Measurements from ENCODE around the gene CD163. TPM values are rescaled to one million over a fixed set of nuclear protein-coding genes. Genes with fewer than 3 reads are reported as not detected.

Gene CD163
- total and polyA plus RNA-seq, 9 donors = 6.9 to 25.7 (median 17.5) TPM

DNA sequence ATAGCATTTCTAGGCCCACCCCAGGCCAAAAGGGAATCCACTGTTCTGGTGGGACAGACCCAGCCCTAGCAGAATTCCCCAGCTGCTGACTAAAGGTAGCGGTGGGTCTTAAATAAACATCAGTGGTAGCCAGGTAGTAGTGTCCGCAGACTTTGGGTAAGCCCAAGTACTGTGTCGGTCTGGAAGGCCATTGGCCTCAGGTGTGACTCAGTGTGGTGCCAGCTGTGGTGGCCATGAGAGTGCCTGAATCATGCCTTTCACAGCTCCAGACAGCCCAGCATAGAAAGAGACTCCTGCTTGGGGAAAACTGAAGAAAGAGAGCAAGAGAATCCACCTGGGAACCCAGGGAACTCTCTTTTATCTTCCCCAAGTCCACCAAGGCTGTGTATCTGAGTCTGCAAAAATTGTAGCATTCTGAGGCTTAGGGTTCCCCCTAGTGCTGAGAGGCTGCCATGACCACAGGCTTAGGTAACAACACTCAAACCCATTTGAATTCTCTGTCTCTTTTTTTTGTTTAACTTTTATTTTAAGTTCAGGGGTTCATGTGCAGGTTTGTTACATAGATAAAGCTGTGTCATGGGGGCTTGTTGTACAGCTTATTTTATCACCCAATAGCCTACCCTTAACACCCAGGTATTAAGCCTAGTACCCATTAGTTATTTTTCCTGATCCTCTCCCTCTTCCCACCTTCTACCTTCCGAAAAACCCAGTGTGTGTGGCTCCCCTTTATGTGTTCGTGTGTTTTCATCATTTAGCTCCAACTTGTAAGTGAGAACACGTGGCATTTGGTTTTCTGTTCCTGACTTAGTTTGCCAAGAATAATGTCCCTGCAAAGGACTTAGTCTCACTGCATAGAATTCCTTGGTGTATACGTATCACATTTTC, 43.0 kb downstream of the CD163 start:
- peak; percentile 60 for DNase-seq

GRCh38 chr12:7459973-7460372, 43.6 kb downstream of the CD163 start:
- DNase-seq = no peak
- no peaks in the 10 kb centered on the region for H3K36me3 ChIP-seq (ENCODE audit: control insufficient read depth, insufficient read depth, low read length)
- no peaks in the 10 kb centered on the region for H3K27me3 ChIP-seq (ENCODE audit: control insufficient read depth, insufficient read depth, low read length)
- H3K9me3 ChIP-seq (replicated peaks; ENCODE audit: control insufficient read depth, low read depth, low read length) = no peaks in the 10 kb centered on the region
- no peaks in the 10 kb centered on the region for H3K4me1 ChIP-seq (ENCODE audit: control insufficient read depth, insufficient read depth, low read length)
- WGBS (ENCODE audit: insufficient coverage) = no CpG with 5 or more reads among the region's 3 CpGs
- H3K4me3 ChIP-seq (ENCODE audit: low read length) = no peak overlapping the region
- no peak overlapping the region for H3K27ac ChIP-seq (ENCODE audit: low read length)

More for the DNA sequence above, 43.0 kb downstream of the CD163 start:
- H3K27me3 ChIP-seq (ENCODE audit: control insufficient read depth, insufficient read depth, low read length) = no peaks in the 10 kb centered on the region
- H3K9me3 ChIP-seq (replicated peaks; ENCODE audit: control insufficient read depth, low read depth, low read length) = no peaks in the 10 kb centered on the region
- 100% methylated on average over 1 of the region's 7 CpGs for WGBS (ENCODE audit: insufficient coverage)
- no peak overlapping the region for H3K27ac ChIP-seq (ENCODE audit: low read length)
- H3K4me1 ChIP-seq (ENCODE audit: control insufficient read depth, insufficient read depth, low read length) = no peaks in the 10 kb centered on the region
- H3K36me3 ChIP-seq (ENCODE audit: control insufficient read depth, insufficient read depth, low read length) = no peaks in the 10 kb centered on the region
- no peak overlapping the region for H3K4me3 ChIP-seq (ENCODE audit: low read length)

DNA sequence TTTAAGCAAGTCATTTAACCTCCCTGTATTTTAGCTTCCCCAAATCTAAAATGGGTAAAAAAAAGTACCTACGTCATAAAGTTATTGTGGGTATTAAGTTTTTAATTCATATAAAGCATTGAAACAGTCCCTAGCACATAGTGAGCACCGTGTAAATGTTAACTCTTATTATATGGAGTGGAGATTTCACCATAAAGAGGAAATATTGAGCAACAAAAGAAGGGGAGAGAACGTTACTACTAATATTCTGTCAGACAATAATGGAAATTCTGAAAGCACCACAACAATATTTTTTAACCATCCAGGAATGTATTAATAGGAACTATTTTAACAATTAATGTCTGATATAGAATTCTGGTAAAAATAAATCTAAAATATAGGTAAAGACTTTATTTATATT, 51.8 kb downstream of the CD163 start:
- no CpG with 5 or more reads among the region's 3 CpGs for WGBS (ENCODE audit: insufficient coverage)
- Histone ChIP-seq H3K36me3 (ENCODE audit: control insufficient read depth, insufficient read depth, low read length) (no peaks in the 10 kb centered on the region), H3K27ac (ENCODE audit: low read length) (no peak overlapping the region), H3K4me1 (ENCODE audit: control insufficient read depth, insufficient read depth, low read length) (no peaks in the 10 kb centered on the region), H3K4me3 (ENCODE audit: low read length) (no peak overlapping the region), H3K9me3 (replicated peaks; ENCODE audit: control insufficient read depth, low read depth, low read length) (no peaks in the 10 kb centered on the region), H3K27me3 (ENCODE audit: control insufficient read depth, insufficient read depth, low read length) (no peaks in the 10 kb centered on the region)
- no peak for DNase-seq

- WGBS (ENCODE audit: insufficient coverage) = no CpG with 5 or more reads among the region's 7 CpGs
- Histone ChIP-seq H3K27ac (ENCODE audit: low read length) (no peak overlapping the region), H3K4me3 (ENCODE audit: low read length) (no peak overlapping the region), H3K36me3 (ENCODE audit: control insufficient read depth, insufficient read depth, low read length) (no peaks in the 10 kb centered on the region), H3K9me3 (replicated peaks; ENCODE audit: control insufficient read depth, low read depth, low read length) (no peaks in the 10 kb centered on the region), H3K4me1 (ENCODE audit: control insufficient read depth, insufficient read depth, low read length) (no peaks in the 10 kb centered on the region), H3K27me3 (ENCODE audit: control insufficient read depth, insufficient read depth, low read length) (no peaks in the 10 kb centered on the region)
- no peak for DNase-seq
Observed at GRCh38 chr12:7450667-7451066, 52.9 kb downstream of the CD163 start.

DNA sequence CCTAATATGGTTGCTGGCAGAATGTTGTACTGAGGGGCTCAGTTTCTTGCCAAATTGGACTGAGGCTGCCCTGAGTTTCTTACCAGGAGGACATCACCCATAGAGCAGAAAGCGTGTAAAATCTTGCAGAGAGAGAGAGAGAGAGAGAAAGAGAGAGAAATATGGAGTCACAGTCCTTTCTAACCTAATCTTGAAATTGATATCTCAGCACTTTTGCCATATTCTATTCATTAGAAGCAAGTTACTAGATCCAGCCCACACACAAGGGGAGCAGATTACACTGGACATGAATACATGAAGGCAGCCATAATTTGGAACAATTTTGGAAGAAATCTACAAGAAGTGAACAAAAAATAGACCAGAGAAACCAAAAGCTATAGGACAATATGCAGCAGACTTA, 55.5 kb downstream of the CD163 start:
- Histone ChIP-seq H3K27me3 (ENCODE audit: control insufficient read depth, insufficient read depth, low read length) (no peaks in the 10 kb centered on the region), H3K36me3 (ENCODE audit: control insufficient read depth, insufficient read depth, low read length) (no peaks in the 10 kb centered on the region), H3K9me3 (replicated peaks; ENCODE audit: control insufficient read depth, low read depth, low read length) (no peaks in the 10 kb centered on the region), H3K27ac (ENCODE audit: low read length) (no peak overlapping the region), H3K4me3 (ENCODE audit: low read length) (no peak overlapping the region), H3K4me1 (ENCODE audit: control insufficient read depth, insufficient read depth, low read length) (no peaks in the 10 kb centered on the region)
- WGBS (ENCODE audit: insufficient coverage) = no CpG with 5 or more reads among the region's 1 CpG
- DNase-seq = no peak

- no peak overlapping the region for H3K27ac ChIP-seq (ENCODE audit: low read length)
- H3K4me1 ChIP-seq (ENCODE audit: control insufficient read depth, insufficient read depth, low read length) = no peaks in the 10 kb centered on the region
- peaks cover 5% of the 10 kb centered on the region for H3K27me3 ChIP-seq (ENCODE audit: control insufficient read depth, insufficient read depth, low read length)
- H3K36me3 ChIP-seq (ENCODE audit: control insufficient read depth, insufficient read depth, low read length) = no peaks in the 10 kb centered on the region
- no peak overlapping the region for H3K4me3 ChIP-seq (ENCODE audit: low read length)
- H3K9me3 ChIP-seq (replicated peaks; ENCODE audit: control insufficient read depth, low read depth, low read length) = no peaks in the 10 kb centered on the region
- WGBS (ENCODE audit: insufficient coverage) = no CpG with 5 or more reads among the region's 4 CpGs
- DNase-seq = no peak
Observed at GRCh38 chr12:7444537-7444936, 59.0 kb downstream of the CD163 start.

DNA sequence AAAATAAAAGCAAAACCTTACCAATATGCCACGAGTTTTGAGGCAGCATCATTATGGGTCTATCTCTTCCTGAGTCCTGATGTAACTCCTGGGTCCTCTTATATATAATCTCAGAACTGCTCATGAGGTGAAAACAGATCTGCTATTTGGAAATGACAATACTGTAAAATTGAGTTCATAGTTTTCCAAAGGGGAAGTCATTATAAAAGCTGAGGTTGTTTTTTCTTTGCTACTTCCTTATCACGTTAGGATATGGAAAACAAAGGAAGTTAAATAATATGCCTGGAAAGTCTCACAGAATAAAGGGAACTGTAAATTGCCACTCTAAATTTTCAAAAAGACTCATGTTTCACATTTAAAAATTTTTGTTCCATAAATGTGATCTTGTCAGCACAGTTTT, 59.5 kb downstream of the CD163 start, which contains the start of gene CD163L1:
TSS of gene CD163L1 (minus strand) at position 78 of the 400 bp plus-strand sequence. CDS start at position 52, 26 bp downstream.
- no CpG with 5 or more reads among the region's 2 CpGs for WGBS (ENCODE audit: insufficient coverage)
- no peaks in the 10 kb centered on the region for H3K36me3 ChIP-seq (ENCODE audit: control insufficient read depth, insufficient read depth, low read length)
- H3K4me1 ChIP-seq (ENCODE audit: control insufficient read depth, insufficient read depth, low read length) = no peaks in the 10 kb centered on the region
- H3K27me3 ChIP-seq (ENCODE audit: control insufficient read depth, insufficient read depth, low read length) = peaks cover 5% of the 10 kb centered on the region
- peak; percentile 55 for DNase-seq
- H3K4me3 ChIP-seq (ENCODE audit: low read length) = peak within 1 kb of the TSS; percentile 8
- no peaks in the 10 kb centered on the region for H3K9me3 ChIP-seq (replicated peaks; ENCODE audit: control insufficient read depth, low read depth, low read length)
- no peak within 1 kb of the TSS for H3K27ac ChIP-seq (ENCODE audit: low read length)

GRCh38 chr12:7441216-7441615, 62.4 kb downstream of the CD163 start:
- no CpG with 5 or more reads among the region's 1 CpG for WGBS (ENCODE audit: insufficient coverage)
- H3K36me3 ChIP-seq (ENCODE audit: control insufficient read depth, insufficient read depth, low read length) = no peaks in the 10 kb centered on the region
- no peak overlapping the region for H3K4me3 ChIP-seq (ENCODE audit: low read length)
- no peaks in the 10 kb centered on the region for H3K4me1 ChIP-seq (ENCODE audit: control insufficient read depth, insufficient read depth, low read length)
- no peak for DNase-seq
- no peak overlapping the region for H3K27ac ChIP-seq (ENCODE audit: low read length)
- H3K9me3 ChIP-seq (replicated peaks; ENCODE audit: control insufficient read depth, low read depth, low read length) = no peaks in the 10 kb centered on the region
- peaks cover 5% of the 10 kb centered on the region for H3K27me3 ChIP-seq (ENCODE audit: control insufficient read depth, insufficient read depth, low read length)

GRCh38 chr12:7439579-7440505, 63.7 kb downstream of the CD163 start:
- H3K36me3 ChIP-seq (ENCODE audit: control insufficient read depth, insufficient read depth, low read length) = no peaks in the 10 kb centered on the region
- DNase-seq = peak; percentile 44
- no peak overlapping the region for H3K27ac ChIP-seq (ENCODE audit: low read length)
- H3K9me3 ChIP-seq (replicated peaks; ENCODE audit: control insufficient read depth, low read depth, low read length) = no peaks in the 10 kb centered on the region
- H3K27me3 ChIP-seq (ENCODE audit: control insufficient read depth, insufficient read depth, low read length) = peaks cover 5% of the 10 kb centered on the region
- H3K4me3 ChIP-seq (ENCODE audit: low read length) = peak overlapping the region; percentile 30
- no peaks in the 10 kb centered on the region for H3K4me1 ChIP-seq (ENCODE audit: control insufficient read depth, insufficient read depth, low read length)
- WGBS (ENCODE audit: insufficient coverage) = 5% methylated on average over 68 of the region's 84 CpGs

All from muscle of leg (tissue), 11 donors.